Measurements from ENCODE around the gene PLEKHA7.

- TF ChIP-seq POLR2A (IDR thresholded peaks at IDR 0.05) (no peak), CTCF (IDR thresholded peaks at IDR 0.05) (no peak)
Observed at GRCh38 chr11:17008099-17008498, 6.1 kb downstream of the PLEKHA7 start.

Data from right lobe of liver (tissue), 4 donors.